Ovary (tissue), 3 donors: ENCODE measurements around the gene CD9.

Experiments
- CTCF ChIP-seq, 3 donors: fragments of 450-650 bp in 2 of 3; fragments of 200-600 bp in 1 of 3; IDR thresholded peaks; one replicate each; pipeline versions ENCODE4 v1.5.1 to v1.8.0; 2016 to 2022; ENCODE audit warnings: antibody characterized with exemption in 3 of 3, mild to moderate bottlenecking in 1 of 3
- EP300 ChIP-seq: sonication (generic); formaldehyde crosslinking; IDR thresholded peaks from one replicate; pipeline ENCODE4 v1.6.1; 2017; ENCODE audit warnings: antibody characterized with exemption
- POLR2A ChIP-seq: fragments of 450-650 bp; IDR thresholded peaks from one replicate; pipeline ENCODE4 v1.6.1; 2017; ENCODE audit warnings: antibody characterized with exemption, mild to moderate bottlenecking, moderate library complexity
- donor health status: DM: no; HTN: no; CAD: no.

GRCh38 chr12:6262623-6263022 lies 62.4 kb downstream of the CD9 start:
- TF ChIP-seq POLR2A (no peak), CTCF (IDR thresholded peaks at IDR 0.05) (no peak), EP300 (no peak)
